HG03460 (cell line): ENCODE data around the gene STX8.

Experiments used
- ATAC-seq: cut with Tn5 transposase; IDR thresholded peaks from one replicate; pipeline ENCODE4 v1.9.1; 2021; ENCODE audit not compliant: unreplicated experiment

Gene STX8

GRCh38 chr17:9308069-9308468 lies 267.6 kb downstream of the STX8 start:
- ATAC-seq: no peak

- no peak for ATAC-seq
Measured at GRCh38 chr17:9307313-9307998, 268.2 kb downstream of the STX8 start.

- no peak for ATAC-seq
Measured at GRCh38 chr17:9306086-9306485, 269.5 kb downstream of the STX8 start.

- no peak for ATAC-seq
Measured at GRCh38 chr17:9299695-9300094, 275.9 kb downstream of the STX8 start.

GRCh38 chr17:9298776-9299295 lies 276.8 kb downstream of the STX8 start:
- ATAC-seq: no peak

- ATAC-seq: no peak
Measured at GRCh38 chr17:9298135-9298534, 277.5 kb downstream of the STX8 start.

- ATAC-seq: no peak
Measured at GRCh38 chr17:9294661-9295210, 280.9 kb downstream of the STX8 start.

- ATAC-seq: no peak
Measured at GRCh38 chr17:9292561-9292941, 283.1 kb downstream of the STX8 start.

GRCh38 chr17:9291912-9292560 lies 283.6 kb downstream of the STX8 start:
- no peak for ATAC-seq

- ATAC-seq: no peak
Measured at GRCh38 chr17:9290226-9290613, 285.4 kb downstream of the STX8 start.

- ATAC-seq: no peak
Measured at GRCh38 chr17:9287306-9287705, 288.3 kb downstream of the STX8 start.

GRCh38 chr17:9286434-9286833 lies 289.2 kb downstream of the STX8 start:
- no peak for ATAC-seq

- ATAC-seq: no peak
Measured at GRCh38 chr17:9285602-9286427, 289.8 kb downstream of the STX8 start.

- no peak for ATAC-seq
Measured at GRCh38 chr17:9284884-9285283, 290.7 kb downstream of the STX8 start.

GRCh38 chr17:9283909-9284308 lies 291.7 kb downstream of the STX8 start:
- ATAC-seq: no peak

- no peak for ATAC-seq
Measured at GRCh38 chr17:9279893-9280292, 295.7 kb downstream of the STX8 start.

GRCh38 chr17:9274973-9275372 lies 300.6 kb downstream of the STX8 start:
- ATAC-seq: no peak

- ATAC-seq: no peak
Measured at GRCh38 chr17:9273428-9274391, 301.9 kb downstream of the STX8 start.

- no peak for ATAC-seq
Measured at GRCh38 chr17:9272501-9273200, 303.0 kb downstream of the STX8 start.

- ATAC-seq: no peak
Measured at GRCh38 chr17:9271989-9272388, 303.6 kb downstream of the STX8 start.
